ENCODE data around the gene SCAMP2.

Gene SCAMP2

GRCh38 chr15:74850393-74850792 lies 22.8 kb downstream of the SCAMP2 start:
- no peaks in the 10 kb centered on the region for H3K36me3 ChIP-seq (replicated peaks; ENCODE audit: insufficient read depth, low read length)
- TF ChIP-seq EZH2phosphoT487 (IDR thresholded peaks at IDR 0.05; ENCODE audit: low read length) (no peak), EZH2 (optimal IDR thresholded peaks at IDR 0.05; ENCODE audit: low read depth, low read length) (no peak), CTCF (IDR thresholded peaks at IDR 0.05; ENCODE audit: low read length) (no peak)

GRCh38 chr15:74847432-74847831 lies 25.7 kb downstream of the SCAMP2 start:
- H3K27me3 ChIP-seq (replicated peaks; ENCODE audit: insufficient read depth, low read length), result no peaks in the 10 kb centered on the region
- H3K36me3 ChIP-seq (replicated peaks; ENCODE audit: insufficient read depth, low read length), result no peaks in the 10 kb centered on the region
- TF ChIP-seq CTCF (IDR thresholded peaks at IDR 0.05; ENCODE audit: low read length) (no peak), EZH2 (optimal IDR thresholded peaks at IDR 0.05; ENCODE audit: low read depth, low read length) (no peak), EZH2phosphoT487 (IDR thresholded peaks at IDR 0.05; ENCODE audit: low read length) (no peak)
- no peak overlapping the region for H2AFZ ChIP-seq (ENCODE audit: low read length)
- H3K4me3 ChIP-seq (ENCODE audit: low read length), result no peak overlapping the region
- no peaks in the 10 kb centered on the region for H3K9me3 ChIP-seq (replicated peaks; ENCODE audit: insufficient read depth, low read length)
- H3K9ac ChIP-seq (ENCODE audit: low read length), result no peak overlapping the region
- peaks cover 14% of the 10 kb centered on the region for H3F3A ChIP-seq (ENCODE audit: insufficient read depth, low read length)
- H3K27ac ChIP-seq (ENCODE audit: low read length), result no peak overlapping the region
- DNase-seq, result no peak
- H3K79me2 ChIP-seq (ENCODE audit: low read length), result peaks cover 7% of the 10 kb centered on the region; the same call in 1 of the 2 replicates
- H3K4me2 ChIP-seq (ENCODE audit: low read depth, low read length), result no peak overlapping the region
- no peaks in the 10 kb centered on the region for H4K20me1 ChIP-seq (ENCODE audit: insufficient read depth, low read length)
- 0 out of 2 replicates have a peak, but pooled peaks cover 3% of the 10 kb centered on the region for H3K4me1 ChIP-seq (ENCODE audit: low read length)
- H3K9me2 ChIP-seq (replicated peaks; ENCODE audit: insufficient read depth, low read length), result no peaks in the 10 kb centered on the region

More at GRCh38 chr15:74850393-74850792, 22.8 kb downstream of the SCAMP2 start:
- H3K4me1 ChIP-seq (ENCODE audit: low read length), result no peaks in the 10 kb centered on the region
- no peak overlapping the region for H2AFZ ChIP-seq (ENCODE audit: low read length)
- H3K27me3 ChIP-seq (replicated peaks; ENCODE audit: insufficient read depth, low read length), result no peaks in the 10 kb centered on the region
- peaks cover 7% of the 10 kb centered on the region; the same call in 1 of the 2 replicates for H3K79me2 ChIP-seq (ENCODE audit: low read length)
- H4K20me1 ChIP-seq (ENCODE audit: insufficient read depth, low read length), result no peaks in the 10 kb centered on the region
- no peak overlapping the region for H3K27ac ChIP-seq (ENCODE audit: low read length)
- H3F3A ChIP-seq (ENCODE audit: insufficient read depth, low read length), result no peaks in the 10 kb centered on the region
- H3K9ac ChIP-seq (ENCODE audit: low read length), result no peak overlapping the region
- no peaks in the 10 kb centered on the region for H3K9me2 ChIP-seq (replicated peaks; ENCODE audit: insufficient read depth, low read length)
- H3K9me3 ChIP-seq (replicated peaks; ENCODE audit: insufficient read depth, low read length), result no peaks in the 10 kb centered on the region
- H3K4me3 ChIP-seq (ENCODE audit: low read length), result no peak overlapping the region
- no peak for DNase-seq
- no peak overlapping the region for H3K4me2 ChIP-seq (ENCODE audit: low read depth, low read length)

- H3K27me3 ChIP-seq (replicated peaks; ENCODE audit: insufficient read depth, low read length), result no peaks in the 10 kb centered on the region
- H2AFZ ChIP-seq (ENCODE audit: low read length), result no peak overlapping the region
- peaks cover 14% of the 10 kb centered on the region for H3F3A ChIP-seq (ENCODE audit: insufficient read depth, low read length)
- no peaks in the 10 kb centered on the region for H3K9me2 ChIP-seq (replicated peaks; ENCODE audit: insufficient read depth, low read length)
- H3K79me2 ChIP-seq (ENCODE audit: low read length), result peaks cover 25% of the 10 kb centered on the region
- DNase-seq, result no peak
- H4K20me1 ChIP-seq (ENCODE audit: insufficient read depth, low read length), result no peaks in the 10 kb centered on the region
- H3K9me3 ChIP-seq (replicated peaks; ENCODE audit: insufficient read depth, low read length), result no peaks in the 10 kb centered on the region
- no peak overlapping the region for H3K4me3 ChIP-seq (ENCODE audit: low read length)
- no peak for TF ChIP-seq EZH2phosphoT487 (IDR thresholded peaks at IDR 0.05; ENCODE audit: low read length)
- no peak for TF ChIP-seq CTCF (IDR thresholded peaks at IDR 0.05; ENCODE audit: low read length)
- no peak for TF ChIP-seq EZH2 (optimal IDR thresholded peaks at IDR 0.05; ENCODE audit: low read depth, low read length)
- no peak overlapping the region for H3K27ac ChIP-seq (ENCODE audit: low read length)
- H3K4me2 ChIP-seq (ENCODE audit: low read depth, low read length), result no peak overlapping the region
- peaks cover 7% of the 10 kb centered on the region; the same call in 1 of the 2 replicates for H3K4me1 ChIP-seq (ENCODE audit: low read length)
- no peaks in the 10 kb centered on the region for H3K36me3 ChIP-seq (replicated peaks; ENCODE audit: insufficient read depth, low read length)
- H3K9ac ChIP-seq (ENCODE audit: low read length), result no peak overlapping the region
Observed at GRCh38 chr15:74845581-74845980, 27.6 kb downstream of the SCAMP2 start.

Measured in MM.1S (cell line).